ENCODE results near the gene RAB31. TPM values are rescaled to one million over a fixed set of nuclear protein-coding genes. Genes with fewer than 3 reads are reported as not detected.

The RAB31 gene
- polyA plus RNA-seq, 1 donor (not counting 4 experiments of a cell fraction or from before 2014, with no cell fraction given): 47.0 TPM

GRCh38 chr18:9865764-9866490 is 157.8 kb downstream of the RAB31 start:
- H3K4me1 ChIP-seq (ENCODE audit: control insufficient read depth, extremely low read depth, insufficient read depth, low read length): peaks cover 23% of the 10 kb centered on the region
- no peak for DNase-seq (ENCODE audit: low read depth, low spot score)
- H3K27me3 ChIP-seq (ENCODE audit: control insufficient read depth, extremely low read depth, insufficient read depth, low read length): no peaks in the 10 kb centered on the region
- no peaks in the 10 kb centered on the region for H4K20me1 ChIP-seq (ENCODE audit: control insufficient read depth, extremely low read depth, insufficient read depth, low read length)
- no peak overlapping the region for H3K9ac ChIP-seq (ENCODE audit: control insufficient read depth, extremely low read depth, insufficient read depth, low read length)
- dilution Hi-C loops (cut with MboI; ENCODE audit: extremely low pct_ligation_motif_present, low sequenced_read_pairs): no loop called here
- H3K4me2 ChIP-seq (ENCODE audit: control insufficient read depth, extremely low read depth, insufficient read depth, low read depth, low read length): no peak overlapping the region
- peaks cover 6% of the 10 kb centered on the region for H3K9me3 ChIP-seq (ENCODE audit: control insufficient read depth, low read depth, low read length)
- H3K27ac ChIP-seq (ENCODE audit: control insufficient read depth, insufficient read depth, low read length): no peak overlapping the region
- H2AFZ ChIP-seq (ENCODE audit: control insufficient read depth, low read length): no peak overlapping the region
- H3K4me3 ChIP-seq (ENCODE audit: control insufficient read depth in 2 of 3, extremely low read depth in 1 of 3, insufficient read depth in 2 of 3, low read depth in 1 of 3, low read length in 3 of 3): no peak overlapping the region
- no peak for TF ChIP-seq CTCF (optimal IDR thresholded peaks at IDR 0.05 in 1 of 3, IDR thresholded peaks at IDR 0.05 in 1 of 3, conservative IDR thresholded peaks at IDR 0.05 in 1 of 3; ENCODE audit: extremely low read depth in 1 of 3, insufficient read depth in 2 of 3, low read length in 3 of 3)
- TF ChIP-seq EZH2 (IDR thresholded peaks at IDR 0.05; ENCODE audit: low read length): no peak
- H3K9me1 ChIP-seq (ENCODE audit: control insufficient read depth, extremely low read depth, insufficient read depth, low read length): no peaks in the 10 kb centered on the region
- H3K36me3 ChIP-seq (ENCODE audit: control insufficient read depth in 2 of 2, extremely low read depth in 1 of 2, insufficient read depth in 2 of 2, low read length in 2 of 2): no peaks in the 10 kb centered on the region
- FAIRE-seq: no peak
- H3K79me2 ChIP-seq (ENCODE audit: control insufficient read depth, insufficient read depth, low read length): no peaks in the 10 kb centered on the region

GRCh38 chr18:9866627-9867026 is 158.5 kb downstream of the RAB31 start:
- DNase-seq (ENCODE audit: low read depth, low spot score) (no peak), FAIRE-seq (no peak)
- no peaks in the 10 kb centered on the region for H4K20me1 ChIP-seq (ENCODE audit: control insufficient read depth, extremely low read depth, insufficient read depth, low read length)
- peaks cover 6% of the 10 kb centered on the region for H3K9me3 ChIP-seq (ENCODE audit: control insufficient read depth, low read depth, low read length)
- H2AFZ ChIP-seq (ENCODE audit: control insufficient read depth, low read length): no peak overlapping the region
- H3K9ac ChIP-seq (ENCODE audit: control insufficient read depth, extremely low read depth, insufficient read depth, low read length): no peak overlapping the region
- H3K4me2 ChIP-seq (ENCODE audit: control insufficient read depth, extremely low read depth, insufficient read depth, low read depth, low read length): no peak overlapping the region
- TF ChIP-seq EZH2 (IDR thresholded peaks at IDR 0.05; ENCODE audit: low read length): no peak
- TF ChIP-seq CTCF (optimal IDR thresholded peaks at IDR 0.05 in 1 of 3, IDR thresholded peaks at IDR 0.05 in 1 of 3, conservative IDR thresholded peaks at IDR 0.05 in 1 of 3; ENCODE audit: extremely low read depth in 1 of 3, insufficient read depth in 2 of 3, low read length in 3 of 3): no peak
- H3K9me1 ChIP-seq (ENCODE audit: control insufficient read depth, extremely low read depth, insufficient read depth, low read length): no peaks in the 10 kb centered on the region
- dilution Hi-C loops (cut with MboI; ENCODE audit: extremely low pct_ligation_motif_present, low sequenced_read_pairs): no loop called here
- H3K4me1 ChIP-seq (ENCODE audit: control insufficient read depth, extremely low read depth, insufficient read depth, low read length): peaks cover 23% of the 10 kb centered on the region
- H3K79me2 ChIP-seq (ENCODE audit: control insufficient read depth, insufficient read depth, low read length): no peaks in the 10 kb centered on the region
- no peak overlapping the region for H3K4me3 ChIP-seq (ENCODE audit: control insufficient read depth in 2 of 3, extremely low read depth in 1 of 3, insufficient read depth in 2 of 3, low read depth in 1 of 3, low read length in 3 of 3)
- no peaks in the 10 kb centered on the region for H3K27me3 ChIP-seq (ENCODE audit: control insufficient read depth, extremely low read depth, insufficient read depth, low read length)
- H3K36me3 ChIP-seq (ENCODE audit: control insufficient read depth in 2 of 2, extremely low read depth in 1 of 2, insufficient read depth in 2 of 2, low read length in 2 of 2): no peaks in the 10 kb centered on the region
- no peak overlapping the region for H3K27ac ChIP-seq (ENCODE audit: control insufficient read depth, insufficient read depth, low read length)

Measured in keratinocyte (primary cell).